ENCODE data around the gene BTD.

Gene BTD

DNA sequence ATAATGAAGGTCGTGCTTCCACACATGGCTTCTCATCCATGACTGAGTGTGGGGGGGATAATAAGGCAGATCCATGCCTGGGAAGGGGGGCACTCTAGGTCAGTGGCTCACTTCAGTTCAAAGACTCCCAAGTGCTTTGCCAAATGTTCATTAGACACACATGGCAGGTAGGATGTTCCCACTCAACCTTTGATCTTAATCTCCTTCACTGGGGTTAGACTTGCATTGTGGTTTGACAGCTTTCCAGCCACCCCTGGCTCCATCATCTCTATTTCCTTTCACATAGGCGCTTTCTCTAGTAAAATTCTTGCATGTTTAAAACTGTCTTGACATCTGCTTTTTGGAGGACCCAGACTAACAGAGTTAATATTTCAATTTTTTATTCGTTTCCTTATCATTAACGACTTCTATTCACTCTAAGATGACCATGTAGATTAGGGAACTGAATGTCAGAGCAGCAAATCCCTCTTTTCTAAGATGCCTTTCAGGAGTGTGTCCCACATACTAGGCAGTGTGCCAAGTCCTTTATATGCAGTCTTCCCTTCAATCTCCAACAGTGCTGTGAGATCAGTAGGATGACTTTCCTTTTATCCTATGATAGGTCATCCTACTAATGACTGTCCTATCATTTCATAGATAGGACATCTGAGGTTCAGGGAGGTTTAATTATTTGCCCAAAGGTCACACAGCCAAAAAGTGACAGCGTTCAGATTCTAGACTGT, 57.9 kb downstream of the BTD start:
- no peak for TF ChIP-seq EP300 (IDR thresholded peaks at IDR 0.05; ENCODE audit: borderline replicate concordance)
- no peak for TF ChIP-seq REST (IDR thresholded peaks at IDR 0.05; ENCODE audit: low read depth)
- TF ChIP-seq FOXM1 (IDR thresholded peaks at IDR 0.05; ENCODE audit: borderline replicate concordance, low read depth) = no peak
- TF ChIP-seq, protein P1, sequence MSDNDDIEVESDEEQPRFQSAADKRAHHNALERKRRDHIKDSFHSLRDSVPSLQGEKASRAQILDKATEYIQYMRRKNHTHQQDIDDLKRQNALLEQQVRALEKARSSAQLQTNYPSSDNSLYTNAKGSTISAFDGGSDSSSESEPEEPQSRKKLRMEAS (IDR thresholded peaks at IDR 0.05) = no peak
- no peak for TF ChIP-seq EGR1 (IDR thresholded peaks at IDR 0.05)
- no peak for TF ChIP-seq YY1 (IDR thresholded peaks at IDR 0.05; ENCODE audit: low read depth)
- no peak for TF ChIP-seq TEAD4 (IDR thresholded peaks at IDR 0.05)
- TF ChIP-seq RAD21 (IDR thresholded peaks at IDR 0.05; ENCODE audit: low read depth) = no peak
- TF ChIP-seq USF1 (IDR thresholded peaks at IDR 0.05) = no peak
- no peak for TF ChIP-seq CREB1 (IDR thresholded peaks at IDR 0.05; ENCODE audit: low read depth)
- no peak for TF ChIP-seq CEBPB (IDR thresholded peaks at IDR 0.05)
- no peak for TF ChIP-seq TCF12 (IDR thresholded peaks at IDR 0.05; ENCODE audit: low read depth)

DNA sequence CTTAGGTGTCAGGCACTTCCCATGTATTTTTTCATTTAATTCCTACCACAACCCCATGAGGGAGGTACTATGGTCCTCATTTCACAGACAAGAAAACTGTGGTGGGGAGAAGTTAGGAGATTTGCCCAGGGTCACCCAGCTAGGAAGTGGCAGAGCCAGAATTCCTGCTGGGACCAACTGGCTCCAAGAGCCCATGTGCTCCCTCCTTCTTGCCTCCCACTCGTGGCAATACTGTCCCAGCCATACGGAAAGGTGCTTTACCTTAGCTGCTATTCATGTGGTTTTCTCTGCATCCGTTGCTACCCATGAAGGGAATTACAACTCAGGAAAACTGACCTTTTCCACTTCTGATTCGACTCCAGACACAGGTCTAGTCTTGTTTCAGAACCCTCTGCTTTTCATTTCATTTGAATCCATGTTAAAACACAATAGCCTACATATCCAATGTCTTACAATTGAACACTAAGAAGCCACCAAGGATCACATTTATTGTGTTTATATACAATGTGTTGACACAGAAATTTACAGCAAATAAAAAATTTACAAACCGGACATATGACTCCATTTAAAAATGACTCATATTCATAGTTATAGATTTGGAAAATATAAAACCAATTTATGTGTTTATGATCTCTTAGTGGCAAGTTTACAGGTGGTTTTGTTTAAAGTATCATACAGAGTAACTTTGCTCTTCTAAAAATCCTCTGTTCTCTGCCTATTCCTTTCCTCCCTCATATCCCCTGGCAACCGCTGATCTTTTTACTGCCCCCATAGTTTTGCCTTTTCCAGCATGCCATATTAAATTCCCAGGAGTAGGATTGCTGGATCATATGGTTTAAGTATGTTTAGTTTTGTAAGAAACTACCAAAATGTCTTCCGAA, 58.8 kb downstream of the BTD start:
- TF ChIP-seq EP300 (IDR thresholded peaks at IDR 0.05; ENCODE audit: borderline replicate concordance) = no peak
- no peak for TF ChIP-seq FOXM1 (IDR thresholded peaks at IDR 0.05; ENCODE audit: borderline replicate concordance, low read depth)
- TF ChIP-seq, protein P1 (IDR thresholded peaks at IDR 0.05) = no peak
- TF ChIP-seq TEAD4 (IDR thresholded peaks at IDR 0.05) = no peak
- TF ChIP-seq TAF1 (IDR thresholded peaks at IDR 0.05; ENCODE audit: low read depth) = no peak
- no peak for TF ChIP-seq YY1 (IDR thresholded peaks at IDR 0.05; ENCODE audit: low read depth)
- no peak for TF ChIP-seq REST (IDR thresholded peaks at IDR 0.05; ENCODE audit: low read depth)
- no peak for TF ChIP-seq ZBTB7A (IDR thresholded peaks at IDR 0.05; ENCODE audit: low read depth)
- no peak for TF ChIP-seq NFIC (IDR thresholded peaks at IDR 0.05)

DNA sequence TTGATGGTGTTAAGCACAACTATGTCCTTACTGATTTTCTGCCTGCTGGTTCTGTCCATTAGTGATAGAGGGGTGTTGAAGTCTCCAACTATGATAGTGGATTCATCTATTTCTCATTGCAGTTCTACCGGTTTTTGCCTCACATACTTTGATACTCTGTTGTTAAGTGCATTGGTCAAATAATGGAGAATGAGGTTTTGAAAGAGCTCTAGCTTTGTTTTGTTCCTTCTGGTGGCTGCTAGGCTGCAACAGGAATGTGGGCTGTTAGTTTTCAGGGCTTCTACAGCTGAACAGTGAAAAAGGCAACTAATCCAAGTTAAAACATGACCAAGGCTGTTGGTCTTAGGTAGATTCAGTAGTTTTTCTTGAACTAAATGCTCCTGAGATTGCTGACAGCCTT, 62.6 kb downstream of the BTD start:
- TF ChIP-seq NFIC (IDR thresholded peaks at IDR 0.05) (no peak), YY1 (IDR thresholded peaks at IDR 0.05; ENCODE audit: low read depth) (no peak), EGR1 (IDR thresholded peaks at IDR 0.05) (no peak), USF1 (IDR thresholded peaks at IDR 0.05) (no peak), TEAD4 (IDR thresholded peaks at IDR 0.05) (no peak), TCF12 (IDR thresholded peaks at IDR 0.05; ENCODE audit: low read depth) (no peak), REST (IDR thresholded peaks at IDR 0.05; ENCODE audit: low read depth) (no peak), RAD21 (IDR thresholded peaks at IDR 0.05; ENCODE audit: low read depth) (no peak), EP300 (IDR thresholded peaks at IDR 0.05; ENCODE audit: borderline replicate concordance) (no peak), CEBPB (IDR thresholded peaks at IDR 0.05) (no peak), CREB1 (IDR thresholded peaks at IDR 0.05; ENCODE audit: low read depth) (no peak), FOXM1 (IDR thresholded peaks at IDR 0.05; ENCODE audit: borderline replicate concordance, low read depth) (no peak), TAF1 (IDR thresholded peaks at IDR 0.05; ENCODE audit: low read depth) (no peak)
- TF ChIP-seq, protein P1 (IDR thresholded peaks at IDR 0.05) = no peak

Measured in Ishikawa (cell line).